Ovary (tissue), 9 donors: ENCODE data around the gene LBP. TPM values are rescaled to one million over a fixed set of nuclear protein-coding genes. Genes with fewer than 3 reads are reported as not detected.

Experiments
- DNase-seq, 5 donors: peaks; one replicate each; pipeline ENCODE4 v3.0.0-alpha.2; 2019 to 2020
- H3K27ac ChIP-seq, 2 donors: fragments of 200-600 bp; one replicate each; pipeline versions ENCODE4 v1.5.1 to v1.8.0; 2019 to 2022
- H3K27me3 ChIP-seq: fragments of 200-600 bp; one replicate; pipeline ENCODE4 v1.8.0; 2022
- H3K36me3 ChIP-seq: fragments of 200-600 bp; sonication (generic); one replicate; pipeline ENCODE4 v1.5.1; 2019
- H3K4me1 ChIP-seq: one replicate; pipeline ENCODE4 v1.8.1; 2013; ENCODE audit warnings: mild to moderate bottlenecking, moderate library complexity; ENCODE audit not compliant: insufficient read depth
- H3K4me3 ChIP-seq: fragments of 200-600 bp; sonication (generic); one replicate; pipeline ENCODE4 v1.5.1; 2017
- H3K9me3 ChIP-seq, 2 donors: fragments of 200-600 bp in 1 of 2; sonication (generic) in 1 of 2; one replicate each; pipeline versions ENCODE4 v1.5.1 to v1.8.1; 2013 to 2019; ENCODE audit warnings: mild to moderate bottlenecking in 1 of 2, moderate library complexity in 1 of 2
- CTCF ChIP-seq, 3 donors: fragments of 450-650 bp in 2 of 3; fragments of 200-600 bp in 1 of 3; IDR thresholded peaks; one replicate each; pipeline versions ENCODE4 v1.5.1 to v1.8.0; 2016 to 2022; ENCODE audit warnings: antibody characterized with exemption in 3 of 3, mild to moderate bottlenecking in 1 of 3
- EP300 ChIP-seq: sonication (generic); formaldehyde crosslinking; IDR thresholded peaks from one replicate; pipeline ENCODE4 v1.6.1; 2017; ENCODE audit warnings: antibody characterized with exemption
- POLR2A ChIP-seq: fragments of 450-650 bp; IDR thresholded peaks from one replicate; pipeline ENCODE4 v1.6.1; 2017; ENCODE audit warnings: antibody characterized with exemption, mild to moderate bottlenecking, moderate library complexity
- WGBS, 3 donors: extraction: QIAGEN DNeasy Blood & Tissue Kit in 1 of 3; methylation state at CpG; one replicate each; pipeline versions ENCODE4 v1.1.5 to v1.1.7; 2013 to 2017; 5-methylcytosine and 5-hydroxymethylcytosine counted together
- intact Hi-C, 4 donors: fragments of 100-400 bp; cut with DNase I; formaldehyde crosslinking; loops; one replicate each; pipeline versions ENCODE4 v1.11.0 to v1.15.1; 2022 to 2023
- polyA plus RNA-seq, 2 donors: library from polyadenylated mRNA; stranded (reverse); fragments of 200-250 nt in 1 of 2; fragments of 350-450 nt in 1 of 2; fragmentation: Illumina TruSeq in 1 of 2; extraction: RNeasy Lipid Tissue Mini Kit (QIAGEN cat#74804) in 1 of 2; gene quantifications; one replicate each; pipeline ENCODE4 v1.2.3, GENCODE V29; 2013 to 2014
- total RNA-seq, 7 donors: library from RNA; depleted of rRNA in 2 of 7; stranded (reverse); fragments of >200 nt in 2 of 7; fragmentation: NEBNext Ultra II Directional in 3 of 7; extraction: Animal tissue kit (Norgen Biotek cat#: 25700) in 3 of 7; gene quantifications; one replicate each; pipeline versions ENCODE4 v1.1.0 to v1.2.4, GENCODE V29; 2016 to 2023
- donor health status: DM: no; HTN: no; CAD: no; lungs with moderate emphysema.
- donor health status: DM: no; HTN: no; CAD: no.
- donor health status: Bipolar disorder and iron deficiency.
- donor health status: DM: yes; HTN: yes; CAD: no.
- donor health status: DM: no; HTN: no; CAD: no.
- donor health status: DM: yes; HTN: yes; CAD: no.

Gene LBP
- total and polyA plus RNA-seq, 9 donors, result 0.12 to 0.20 (median 0.17) TPM; not detected in 5

GRCh38 chr20:38339997-38340396, 6.3 kb upstream of the LBP start:
- intact Hi-C loops, result loop anchor here in 3 of 4 donors (10.0 kb wide), 2 partner anchors 65 to 765 kb away; no protein-coding TSS in a partner anchor
- peaks cover 5% of the 10 kb centered on the region for H3K4me1 ChIP-seq
- TF ChIP-seq EP300 (no peak), CTCF (IDR thresholded peaks at IDR 0.05) (no peak), POLR2A (no peak)
- no peak for DNase-seq
- 60 to 67% (median 66%) methylated on average over 3 of the region's 3 CpGs for WGBS, 3 donors
- H3K9me3 ChIP-seq, result no peaks in the 10 kb centered on the region
- no peaks in the 10 kb centered on the region for H3K27me3 ChIP-seq
- no peak overlapping the region for H3K27ac ChIP-seq
- H3K36me3 ChIP-seq, result no peaks in the 10 kb centered on the region
- no peak overlapping the region for H3K4me3 ChIP-seq

DNA sequence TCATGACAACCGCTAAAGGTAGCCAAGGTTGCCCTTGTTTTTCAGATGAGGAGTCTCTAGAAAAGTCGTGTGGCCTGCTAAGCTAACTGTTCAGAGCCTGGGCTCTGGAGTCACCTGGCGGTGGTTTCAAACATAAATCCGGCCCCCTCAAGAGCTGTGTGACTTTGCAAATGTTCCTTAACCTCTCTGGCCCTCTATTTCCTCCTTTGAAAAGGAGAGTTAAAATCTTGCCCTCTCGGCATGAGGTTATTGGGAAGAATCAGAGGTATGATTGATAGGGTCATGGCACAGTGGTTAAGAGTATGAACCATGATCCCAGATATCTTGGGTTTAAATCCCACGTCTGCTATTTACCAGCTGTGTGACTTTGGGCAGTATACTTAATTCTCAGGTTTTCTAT, 5.6 kb upstream of the LBP start:
- H3K27ac ChIP-seq, result no peak overlapping the region
- TF ChIP-seq EP300, result no peak
- TF ChIP-seq CTCF (IDR thresholded peaks at IDR 0.05), result no peak
- no peak for TF ChIP-seq POLR2A
- H3K36me3 ChIP-seq, result no peaks in the 10 kb centered on the region
- 80 to 82% (median 81%) methylated on average over 6 of the region's 6 CpGs for WGBS, 3 donors
- intact Hi-C loops, result no loop called here
- peaks cover 5% of the 10 kb centered on the region for H3K4me1 ChIP-seq
- H3K27me3 ChIP-seq, result no peaks in the 10 kb centered on the region
- no peak overlapping the region for H3K4me3 ChIP-seq
- DNase-seq, result no peak
- no peaks in the 10 kb centered on the region for H3K9me3 ChIP-seq

- no peak overlapping the region for H3K27ac ChIP-seq
- no peak for DNase-seq
- intact Hi-C loops, result no loop called here
- peaks cover 5% of the 10 kb centered on the region for H3K4me1 ChIP-seq
- H3K36me3 ChIP-seq, result no peaks in the 10 kb centered on the region
- H3K9me3 ChIP-seq, result no peaks in the 10 kb centered on the region
- no peak overlapping the region for H3K4me3 ChIP-seq
- H3K27me3 ChIP-seq, result no peaks in the 10 kb centered on the region
- no peak for TF ChIP-seq POLR2A
- no peak for TF ChIP-seq EP300
- TF ChIP-seq CTCF (IDR thresholded peaks at IDR 0.05), result no peak
- WGBS, 3 donors, result 57 to 66% (median 65%) methylated on average over 7 of the region's 7 CpGs
Measured at GRCh38 chr20:38342216-38342615, 4.1 kb upstream of the LBP start.

- 53 to 73% (median 67%) methylated on average over 5 of the region's 5 CpGs for WGBS, 3 donors
- Histone ChIP-seq H3K27me3 (no peaks in the 10 kb centered on the region), H3K27ac (no peak overlapping the region), H3K9me3 (no peaks in the 10 kb centered on the region), H3K36me3 (no peaks in the 10 kb centered on the region), H3K4me3 (peak overlapping the region; percentile 6), H3K4me1 (peaks cover 5% of the 10 kb centered on the region)
- TF ChIP-seq POLR2A (no peak), EP300 (no peak), CTCF (IDR thresholded peaks at IDR 0.05) (no peak)
- intact Hi-C loops, result no loop called here
- DNase-seq, result no peak
Measured at GRCh38 chr20:38342713-38343310, 3.5 kb upstream of the LBP start.
